HCT116 (cell line): ENCODE data around the gene GRIA4. TPM values are rescaled to one million over a fixed set of nuclear protein-coding genes. Genes with fewer than 3 reads are reported as not detected.

Source experiments
- ATAC-seq: fragments of 200-7000 bp; cut with Tn5 transposase; 2 replicates; pipeline ENCODE4 v1.9.1; 2020; ENCODE audit warnings: mild to moderate bottlenecking, moderate library complexity
- BruUV-seq: library from RNA; stranded (reverse); fragments of 400-500 nt; replicated peaks from 2 replicates; lab custom pipeline; 2021; lab: Mats Ljungman, UMichigan
- CTCF ChIA-PET: fragments of 300-600 bp; sonication (Branson Sonifier 250); formaldehyde crosslinking; loops from one replicate; lab custom pipeline; 2021; ENCODE audit warnings: antibody characterized with exemption; lab: Charles Lee
- POLR2A ChIA-PET: fragments of 300-600, 350-600 bp; sonication (Branson Sonifier 250); formaldehyde crosslinking; loops from one replicate; lab custom pipeline; 2021; ENCODE audit warnings: antibody characterized with exemption; lab: Charles Lee
- RAD21 ChIA-PET, 2 experiments: fragments of 300-600 bp; sonication (Branson Sonifier 250); formaldehyde crosslinking; loops; one replicate each; lab custom pipeline; 2023; ENCODE audit warnings: low total read pairs in 2 of 2; ENCODE audit not compliant: uncharacterized antibody in 2 of 2, unreplicated experiment in 2 of 2, low non-redundant PET in 1 of 2; lab: Charles Lee
- DNase-seq: peaks from one replicate; pipeline ENCODE4 v3.0.0-alpha.2; 2010; ENCODE audit warnings: low read depth, low spot score
- H2AFZ ChIP-seq: fragments of 200-600 bp; shearing (Covaris generic), sonication (generic); 2 replicates; pipeline ENCODE4 v1.6.1; 2017; ENCODE audit warnings: low read depth, mixed run types, mixed read lengths, antibody characterized with exemption, low read length; ENCODE audit not compliant: poor library complexity, severe bottlenecking
- H3K27ac ChIP-seq: 2 replicates; pipeline ENCODE4 v1.5.1; 2012; ENCODE audit warnings: low read depth, low read length
- H3K27me3 ChIP-seq: fragments of 200-600 bp; sonication (generic); 2 replicates; pipeline ENCODE4 v1.6.1; 2016; ENCODE audit warnings: mixed run types, low read length, mixed read lengths; ENCODE audit not compliant: insufficient read depth
- H3K36me3 ChIP-seq, 2 experiments: fragments of 200-500 bp in 1 of 2; fragments of 200-600 bp in 1 of 2; sonication (Bioruptor generic) in 1 of 2; sonication (generic) in 1 of 2; 2 replicates each; pipeline versions ENCODE4 v1.5.1 to v1.6.1; 2014 to 2016; ENCODE audit warnings: low read length in 2 of 2, inconsistent platforms in 1 of 2, mixed read lengths in 1 of 2, mixed run types in 1 of 2; ENCODE audit not compliant: insufficient read depth in 2 of 2, control insufficient read depth in 1 of 2
- H3K4me1 ChIP-seq, 2 experiments: fragments of 200-600 bp in 1 of 2; sonication (generic) in 1 of 2; 2 replicates each; pipeline versions ENCODE4 v1.5.1 to v1.6.1; 2012 to 2017; ENCODE audit warnings: low read length in 2 of 2, inconsistent platforms in 1 of 2, mild to moderate bottlenecking in 1 of 2, mixed read lengths in 1 of 2, mixed run types in 1 of 2, moderate library complexity in 1 of 2; ENCODE audit not compliant: insufficient read depth in 2 of 2, control insufficient read depth in 1 of 2
- H3K4me2 ChIP-seq: fragments of 200-600 bp; sonication (generic); 2 replicates; pipeline ENCODE4 v1.6.1; 2017; ENCODE audit warnings: mixed run types, low read length, mixed read lengths
- H3K4me3 ChIP-seq, 2 experiments: fragments of 200-600 bp in 1 of 2; sonication (generic) in 1 of 2; replicated peaks in 1 of 2; 2 replicates each; pipeline ENCODE4 v1.5.1; 2011 to 2016; ENCODE audit warnings: low read length in 2 of 2, control low read depth in 1 of 2, low read depth in 1 of 2, mild to moderate bottlenecking in 1 of 2, mixed read lengths in 1 of 2, mixed run types in 1 of 2
- H3K79me2 ChIP-seq: fragments of 200-600 bp; sonication (generic); 2 replicates; pipeline ENCODE4 v1.6.1; 2017; ENCODE audit warnings: mild to moderate bottlenecking, mixed run types, low read length, moderate library complexity, mixed read lengths; ENCODE audit not compliant: insufficient read depth
- H3K9ac ChIP-seq: fragments of 200-600 bp; sonication (generic); 2 replicates; pipeline ENCODE4 v1.6.1; 2016; ENCODE audit warnings: low read length, mixed read lengths
- H3K9me2 ChIP-seq: fragments of 200-600 bp; sonication (generic), shearing (Covaris generic); 2 replicates; pipeline ENCODE4 v1.6.1; 2017; ENCODE audit warnings: mixed run types, mild to moderate bottlenecking, moderate library complexity; ENCODE audit not compliant: insufficient read depth
- H3K9me3 ChIP-seq, 2 experiments: fragments of 200-500 bp in 1 of 2; fragments of 200-600 bp in 1 of 2; sonication (Bioruptor generic) in 1 of 2; sonication (generic) in 1 of 2; 2 replicates each; pipeline ENCODE4 v1.6.1; 2014 to 2017; ENCODE audit warnings: low read length in 2 of 2, mixed read lengths in 2 of 2, inconsistent platforms in 1 of 2, low read depth in 1 of 2, mild to moderate bottlenecking in 1 of 2, mixed run types in 1 of 2, moderate library complexity in 1 of 2; ENCODE audit not compliant: control insufficient read depth in 1 of 2, insufficient read depth in 1 of 2
- H4K20me1 ChIP-seq: fragments of 200-600 bp; sonication (generic), shearing (Covaris generic); 2 replicates; pipeline ENCODE4 v1.6.1; 2017; ENCODE audit warnings: mixed run types, mild to moderate bottlenecking, moderate library complexity; ENCODE audit not compliant: insufficient read depth
- ATF3 ChIP-seq: IDR thresholded peaks from 2 replicates; pipeline ENCODE4 v1.6.1; 2012
- CTCF ChIP-seq, 3 experiments: fragments of 200-600 bp in 1 of 3; sonication (generic) in 1 of 3; IDR thresholded peaks in 2 of 3; conservative IDR thresholded peaks in 1 of 3; 2 replicates each; pipeline ENCODE4 v1.5.1; 2012 to 2017; ENCODE audit warnings: low read depth in 2 of 3, low read length in 2 of 3, antibody characterized with exemption in 1 of 3, borderline replicate concordance in 1 of 3, control low read depth in 1 of 3, mild to moderate bottlenecking in 1 of 3, mixed read lengths in 1 of 3, mixed run types in 1 of 3, moderate library complexity in 1 of 3; ENCODE audit not compliant: insufficient read depth in 1 of 3
- ELF1 ChIP-seq: IDR thresholded peaks from 2 replicates; pipeline ENCODE4 v1.6.1; 2012; ENCODE audit warnings: low read depth, borderline replicate concordance
- EZH2 ChIP-seq: fragments of 200-600 bp; sonication (generic); IDR thresholded peaks from 2 replicates; pipeline ENCODE4 v1.6.1; 2017; ENCODE audit warnings: antibody characterized with exemption, mixed run types
- EZH2phosphoT487 ChIP-seq: fragments of 200-600 bp; IDR thresholded peaks from 2 replicates; pipeline ENCODE4 v1.6.1; 2018; ENCODE audit warnings: antibody characterized with exemption, borderline replicate concordance
- MAX ChIP-seq: IDR thresholded peaks from 2 replicates; pipeline ENCODE4 v1.6.1; 2012
- POLR2A ChIP-seq: IDR thresholded peaks from 2 replicates; pipeline ENCODE4 v1.7.0; 2011; ENCODE audit warnings: borderline replicate concordance; ENCODE audit not compliant: insufficient read depth, insufficient read length; ENCODE audit errors: extremely low read depth
- POLR2AphosphoS5 ChIP-seq: IDR thresholded peaks from 2 replicates; pipeline ENCODE4 v1.6.1; 2011; ENCODE audit warnings: mild to moderate bottlenecking, low read depth, low read length, moderate library complexity
- SIN3A ChIP-seq: IDR thresholded peaks from 2 replicates; pipeline ENCODE4 v1.6.1; 2012; ENCODE audit warnings: low read depth
- SP1 ChIP-seq: IDR thresholded peaks from 2 replicates; pipeline ENCODE4 v1.6.1; 2012; ENCODE audit warnings: low read depth
- SRF ChIP-seq: IDR thresholded peaks from 2 replicates; pipeline ENCODE4 v1.6.1; 2012; ENCODE audit warnings: low read depth
- TCF7L2 ChIP-seq: IDR thresholded peaks from 2 replicates; pipeline ENCODE4 v1.7.0; 2011; ENCODE audit warnings: borderline replicate concordance, inconsistent platforms; ENCODE audit not compliant: insufficient read depth, insufficient read length; ENCODE audit errors: extremely low read depth
- YY1 ChIP-seq: IDR thresholded peaks from 2 replicates; pipeline ENCODE4 v1.6.1; 2011; ENCODE audit warnings: low read length, low read depth, moderate library complexity, mild to moderate bottlenecking; ENCODE audit not compliant: insufficient replicate concordance; ENCODE audit errors: extremely low read depth
- ZBTB33 ChIP-seq: IDR thresholded peaks from 2 replicates; pipeline ENCODE4 v1.6.1; 2011; ENCODE audit warnings: mild to moderate bottlenecking, low read length, moderate library complexity; ENCODE audit not compliant: insufficient replicate concordance; ENCODE audit errors: extremely low read depth
- ZFX ChIP-seq: fragments of 450-650 bp; IDR thresholded peaks from 2 replicates; pipeline ENCODE4 v1.6.1; 2017
- ZNF274 ChIP-seq: fragments of 200-500 bp; sonication (Bioruptor generic); IDR thresholded peaks from 2 replicates; pipeline ENCODE4 v1.6.1; 2014; ENCODE audit warnings: mild to moderate bottlenecking, low read depth, low read length, inconsistent platforms
- intact Hi-C: fragments of 100-400 bp; cut with micrococcal nuclease; formaldehyde crosslinking; loops from 2 replicates; pipeline ENCODE4 v1.10.0; 2022
- total RNA-seq: library from RNA; stranded (reverse); gene quantifications from one replicate; pipeline ENCODE4 v1.2.1, GENCODE V29; 2021; ENCODE audit not compliant: unreplicated experiment

The GRIA4 gene
- total RNA-seq, 1 experiment from 2014 or later, result not detected

- CTCF ChIA-PET, result no interaction called here
- Histone ChIP-seq H3K9me3 (no peaks in the 10 kb centered on the region), H3K27me3 (no peaks in the 10 kb centered on the region), H3K27ac (no peak overlapping the region), H3K4me1 (no peaks in the 10 kb centered on the region), H3K4me3 (no peak overlapping the region), H2AFZ (no peak overlapping the region), H4K20me1 (no peaks in the 10 kb centered on the region), H3K79me2 (no peaks in the 10 kb centered on the region), H3K9me2 (no peaks in the 10 kb centered on the region), H3K4me2 (no peak overlapping the region), H3K36me3 (no peaks in the 10 kb centered on the region), H3K9ac (no peak overlapping the region)
- no peak for DNase-seq
- POLR2A ChIA-PET, result no interaction called here
- intact Hi-C loops, result no loop called here
- RAD21 ChIA-PET, result no interaction called here
- TF ChIP-seq MAX, result no peak
- TF ChIP-seq ZBTB33, result no peak
- TF ChIP-seq TCF7L2, result no peak
- no peak for TF ChIP-seq ATF3
- no peak for TF ChIP-seq EZH2phosphoT487
- no peak for TF ChIP-seq YY1
- TF ChIP-seq ZFX, result no peak
- TF ChIP-seq POLR2AphosphoS5, result no peak
- TF ChIP-seq ZNF274, result no peak
- no peak for TF ChIP-seq SRF
- no peak for TF ChIP-seq SP1
- TF ChIP-seq CTCF (IDR thresholded peaks at IDR 0.05 in 2 of 3, conservative IDR thresholded peaks at IDR 0.05 in 1 of 3; ENCODE audit: borderline replicate concordance in 1 of 3, insufficient read depth in 1 of 3, low read depth in 2 of 3, low read length in 2 of 3), result no peak
- no peak for TF ChIP-seq POLR2A
- TF ChIP-seq EZH2, result no peak
- no peak for TF ChIP-seq ELF1
- no peak for TF ChIP-seq SIN3A
- BruUV-seq, result no TSS peak
- ATAC-seq, result no peak
These were observed 128.4 kb downstream of the GRIA4 start for GRCh38 chr11:105738251-105738650.
